HepG2 (cell line): Measurements from ENCODE around the gene ZNF22. TPM values are rescaled to one million over a fixed set of nuclear protein-coding genes. Genes with fewer than 3 reads are reported as not detected.

Experiments
- FOXA3 ChIP-seq: IDR thresholded peaks from 2 replicates; pipeline ENCODE4 v1.6.1; 2016; ENCODE audit warnings: missing genetic modification reagents, missing compliant biosample characterization
- FOXJ3 ChIP-seq: sonication (generic); formaldehyde crosslinking; IDR thresholded peaks from 2 replicates; pipeline ENCODE4 v1.4.0; 2020; ENCODE audit warnings: missing genetic modification reagents, mild to moderate bottlenecking, borderline replicate concordance
- GTF3A ChIP-seq: sonication (generic); formaldehyde crosslinking; conservative IDR thresholded peaks from 2 replicates; pipeline ENCODE4 v1.4.0; 2020; ENCODE audit warnings: mild to moderate bottlenecking, missing genetic modification reagents
- ISX ChIP-seq: sonication (generic); formaldehyde crosslinking; conservative IDR thresholded peaks from 2 replicates; pipeline ENCODE4 v1.5.0; 2020; ENCODE audit warnings: missing genetic modification reagents
- MIXL1 ChIP-seq: IDR thresholded peaks from 2 replicates; pipeline ENCODE4 v1.6.1; 2016
- MLX ChIP-seq: IDR thresholded peaks from 2 replicates; pipeline ENCODE4 v1.6.1; 2016
- NFE2L1 ChIP-seq: sonication (generic); formaldehyde crosslinking; IDR thresholded peaks from 2 replicates; pipeline ENCODE4 v1.4.0; 2020; ENCODE audit warnings: missing genetic modification reagents, mild to moderate bottlenecking, borderline replicate concordance
- RFX1 ChIP-seq: fragments of 450-650 bp; IDR thresholded peaks from 2 replicates; pipeline ENCODE4 v1.6.1; 2017
- ZFP41 ChIP-seq: sonication (generic); formaldehyde crosslinking; IDR thresholded peaks from 2 replicates; pipeline ENCODE4 v1.4.0; 2020; ENCODE audit warnings: mild to moderate bottlenecking, missing genetic modification reagents, borderline replicate concordance
- ZFY ChIP-seq: sonication (generic); formaldehyde crosslinking; IDR thresholded peaks from 2 replicates; pipeline ENCODE4 v1.4.0; 2020; ENCODE audit warnings: missing genetic modification reagents
- ZNF10 ChIP-seq: sonication (generic); formaldehyde crosslinking; IDR thresholded peaks from 2 replicates; pipeline ENCODE4 v1.4.0; 2020; ENCODE audit warnings: mild to moderate bottlenecking, low read depth, missing genetic modification reagents, borderline replicate concordance
- ZNF205 ChIP-seq: IDR thresholded peaks from 2 replicates; pipeline ENCODE4 v1.6.1; 2018; ENCODE audit warnings: missing biosample characterization, missing genetic modification reagents
- ZNF501 ChIP-seq: sonication (generic); formaldehyde crosslinking; IDR thresholded peaks from 2 replicates; pipeline ENCODE4 v1.5.1; 2020; ENCODE audit warnings: mild to moderate bottlenecking, moderate library complexity, missing genetic modification reagents
- ZNF547 ChIP-seq: sonication (generic); formaldehyde crosslinking; IDR thresholded peaks from 2 replicates; pipeline ENCODE4 v1.5.1; 2020; ENCODE audit warnings: mild to moderate bottlenecking, missing genetic modification reagents
- polyA plus RNA-seq, 8 experiments: library from polyadenylated mRNA; depleted of rRNA in 3 of 8; stranded (reverse) in 7 of 8; unstranded in 1 of 8; fragments of >200 nt; fragmentation: Illumina TruSeq in 4 of 8; extraction: Trizol in 4 of 8; gene quantifications; 2 replicates each; pipeline versions ENCODE4 v1.2.1 to v1.2.3, GENCODE V29; 2011 to 2016; ENCODE audit warnings: low read depth in 4 of 8, missing spikeins in 1 of 8, mixed read lengths in 1 of 8; ENCODE audit not compliant: insufficient read depth in 1 of 8
- total RNA-seq, 5 experiments: library from RNA; depleted of rRNA; stranded (reverse); fragments of >200 nt; fragmentation: Illumina TruSeq; extraction: Trizol; gene quantifications; 2 replicates each; pipeline ENCODE4 v1.2.3, GENCODE V29; 2016; ENCODE audit warnings: low read depth in 1 of 5
- TF ChIP-seq, protein P1 (sequence below): sonication (generic); formaldehyde crosslinking; IDR thresholded peaks from 2 replicates; pipeline ENCODE4 v1.5.0; 2020; ENCODE audit warnings: mild to moderate bottlenecking, missing genetic modification reagents, borderline replicate concordance
- TF ChIP-seq, protein P2 (sequence below): sonication (generic); formaldehyde crosslinking; IDR thresholded peaks from 2 replicates; pipeline ENCODE4 v1.8.1; 2023; ENCODE audit warnings: mild to moderate bottlenecking, moderate library complexity, missing genetic modification reagents
- TF ChIP-seq, protein P3 (sequence below): sonication (generic); formaldehyde crosslinking; IDR thresholded peaks from 2 replicates; pipeline ENCODE4 v1.5.0; 2020; ENCODE audit warnings: mild to moderate bottlenecking, missing genetic modification reagents

Gene ZNF22
- total and polyA plus RNA-seq, 2 of the 13 experiments (the other 11 are each of a cell fraction or from before 2014, with no cell fraction given): 0.40 to 1.3 TPM

- TF ChIP-seq, protein P1, sequence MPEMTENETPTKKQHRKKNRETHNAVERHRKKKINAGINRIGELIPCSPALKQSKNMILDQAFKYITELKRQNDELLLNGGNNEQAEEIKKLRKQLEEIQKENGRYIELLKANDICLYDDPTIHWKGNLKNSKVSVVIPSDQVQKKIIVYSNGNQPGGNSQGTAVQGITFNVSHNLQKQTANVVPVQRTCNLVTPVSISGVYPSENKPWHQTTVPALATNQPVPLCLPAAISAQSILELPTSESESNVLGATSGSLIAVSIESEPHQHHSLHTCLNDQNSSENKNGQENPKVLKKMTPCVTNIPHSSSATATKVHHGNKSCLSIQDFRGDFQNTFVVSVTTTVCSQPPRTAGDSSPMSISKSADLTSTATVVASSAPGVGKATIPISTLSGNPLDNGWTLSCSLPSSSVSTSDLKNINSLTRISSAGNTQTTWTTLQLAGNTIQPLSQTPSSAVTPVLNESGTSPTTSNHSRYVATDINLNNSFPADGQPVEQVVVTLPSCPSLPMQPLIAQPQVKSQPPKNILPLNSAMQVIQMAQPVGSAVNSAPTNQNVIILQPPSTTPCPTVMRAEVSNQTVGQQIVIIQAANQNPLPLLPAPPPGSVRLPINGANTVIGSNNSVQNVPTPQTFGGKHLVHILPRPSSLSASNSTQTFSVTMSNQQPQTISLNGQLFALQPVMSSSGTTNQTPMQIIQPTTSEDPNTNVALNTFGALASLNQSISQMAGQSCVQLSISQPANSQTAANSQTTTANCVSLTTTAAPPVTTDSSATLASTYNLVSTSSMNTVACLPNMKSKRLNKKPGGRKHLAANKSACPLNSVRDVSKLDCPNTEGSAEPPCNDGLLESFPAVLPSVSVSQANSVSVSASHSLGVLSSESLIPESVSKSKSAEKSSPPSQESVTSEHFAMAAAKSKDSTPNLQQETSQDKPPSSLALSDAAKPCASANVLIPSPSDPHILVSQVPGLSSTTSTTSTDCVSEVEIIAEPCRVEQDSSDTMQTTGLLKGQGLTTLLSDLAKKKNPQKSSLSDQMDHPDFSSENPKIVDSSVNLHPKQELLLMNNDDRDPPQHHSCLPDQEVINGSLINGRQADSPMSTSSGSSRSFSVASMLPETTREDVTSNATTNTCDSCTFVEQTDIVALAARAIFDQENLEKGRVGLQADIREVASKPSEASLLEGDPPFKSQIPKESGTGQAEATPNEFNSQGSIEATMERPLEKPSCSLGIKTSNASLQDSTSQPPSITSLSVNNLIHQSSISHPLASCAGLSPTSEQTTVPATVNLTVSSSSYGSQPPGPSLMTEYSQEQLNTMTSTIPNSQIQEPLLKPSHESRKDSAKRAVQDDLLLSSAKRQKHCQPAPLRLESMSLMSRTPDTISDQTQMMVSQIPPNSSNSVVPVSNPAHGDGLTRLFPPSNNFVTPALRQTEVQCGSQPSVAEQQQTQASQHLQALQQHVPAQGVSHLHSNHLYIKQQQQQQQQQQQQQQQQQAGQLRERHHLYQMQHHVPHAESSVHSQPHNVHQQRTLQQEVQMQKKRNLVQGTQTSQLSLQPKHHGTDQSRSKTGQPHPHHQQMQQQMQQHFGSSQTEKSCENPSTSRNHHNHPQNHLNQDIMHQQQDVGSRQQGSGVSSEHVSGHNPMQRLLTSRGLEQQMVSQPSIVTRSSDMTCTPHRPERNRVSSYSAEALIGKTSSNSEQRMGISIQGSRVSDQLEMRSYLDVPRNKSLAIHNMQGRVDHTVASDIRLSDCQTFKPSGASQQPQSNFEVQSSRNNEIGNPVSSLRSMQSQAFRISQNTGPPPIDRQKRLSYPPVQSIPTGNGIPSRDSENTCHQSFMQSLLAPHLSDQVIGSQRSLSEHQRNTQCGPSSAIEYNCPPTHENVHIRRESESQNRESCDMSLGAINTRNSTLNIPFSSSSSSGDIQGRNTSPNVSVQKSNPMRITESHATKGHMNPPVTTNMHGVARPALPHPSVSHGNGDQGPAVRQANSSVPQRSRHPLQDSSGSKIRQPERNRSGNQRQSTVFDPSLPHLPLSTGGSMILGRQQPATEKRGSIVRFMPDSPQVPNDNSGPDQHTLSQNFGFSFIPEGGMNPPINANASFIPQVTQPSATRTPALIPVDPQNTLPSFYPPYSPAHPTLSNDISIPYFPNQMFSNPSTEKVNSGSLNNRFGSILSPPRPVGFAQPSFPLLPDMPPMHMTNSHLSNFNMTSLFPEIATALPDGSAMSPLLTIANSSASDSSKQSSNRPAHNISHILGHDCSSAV (CRISPR knock-in tag): no peak
- TF ChIP-seq MLX (CRISPR knock-in tag): no peak
- no peak; the same call in 1 of the 2 replicates for TF ChIP-seq ZFY (CRISPR knock-in tag)
- TF ChIP-seq, protein P2, sequence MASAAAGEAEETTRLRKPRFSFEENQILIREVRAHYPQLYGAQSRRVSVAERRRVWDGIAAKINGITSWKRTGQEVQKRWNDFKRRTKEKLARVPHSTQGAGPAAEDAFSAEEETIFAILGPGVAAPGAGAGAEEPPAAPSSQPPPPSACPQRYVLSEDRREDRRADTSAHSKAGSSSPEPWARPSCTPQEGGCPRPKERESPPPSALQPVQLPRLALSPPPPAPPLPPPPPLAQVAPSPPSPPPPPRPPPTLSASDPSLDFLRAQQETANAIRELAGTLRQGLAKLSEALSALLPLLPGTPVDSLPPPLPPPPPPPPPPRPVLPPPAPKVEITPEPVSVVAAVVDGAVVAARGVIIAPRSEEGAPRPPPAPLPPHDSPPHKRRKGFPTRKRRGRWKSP (CRISPR knock-in tag): peak; percentile 15; the same call in 1 of the 2 replicates
- no peak for TF ChIP-seq ZNF547 (CRISPR knock-in tag)
- TF ChIP-seq ZNF205 (CRISPR knock-in tag): no peak
- no peak for TF ChIP-seq RFX1
- no peak for TF ChIP-seq ISX (CRISPR knock-in tag)
- TF ChIP-seq ZNF501: peak; percentile 46; the same call in 1 of the 2 replicates
- TF ChIP-seq, protein P3, sequence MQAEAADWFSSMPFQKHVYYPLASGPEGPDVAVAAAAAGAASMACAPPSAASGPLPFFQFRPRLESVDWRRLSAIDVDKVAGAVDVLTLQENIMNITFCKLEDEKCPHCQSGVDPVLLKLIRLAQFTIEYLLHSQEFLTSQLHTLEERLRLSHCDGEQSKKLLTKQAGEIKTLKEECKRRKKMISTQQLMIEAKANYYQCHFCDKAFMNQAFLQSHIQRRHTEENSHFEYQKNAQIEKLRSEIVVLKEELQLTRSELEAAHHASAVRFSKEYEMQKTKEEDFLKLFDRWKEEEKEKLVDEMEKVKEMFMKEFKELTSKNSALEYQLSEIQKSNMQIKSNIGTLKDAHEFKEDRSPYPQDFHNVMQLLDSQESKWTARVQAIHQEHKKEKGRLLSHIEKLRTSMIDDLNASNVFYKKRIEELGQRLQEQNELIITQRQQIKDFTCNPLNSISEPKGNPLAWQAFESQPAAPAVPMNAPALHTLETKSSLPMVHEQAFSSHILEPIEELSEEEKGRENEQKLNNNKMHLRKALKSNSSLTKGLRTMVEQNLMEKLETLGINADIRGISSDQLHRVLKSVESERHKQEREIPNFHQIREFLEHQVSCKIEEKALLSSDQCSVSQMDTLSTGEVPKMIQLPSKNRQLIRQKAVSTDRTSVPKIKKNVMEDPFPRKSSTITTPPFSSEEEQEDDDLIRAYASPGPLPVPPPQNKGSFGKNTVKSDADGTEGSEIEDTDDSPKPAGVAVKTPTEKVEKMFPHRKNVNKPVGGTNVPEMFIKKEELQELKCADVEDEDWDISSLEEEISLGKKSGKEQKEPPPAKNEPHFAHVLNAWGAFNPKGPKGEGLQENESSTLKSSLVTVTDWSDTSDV (CRISPR knock-in tag): no peak
- no peak for TF ChIP-seq MIXL1
- TF ChIP-seq ZNF10: no peak
- no peak for TF ChIP-seq FOXJ3
- no peak for TF ChIP-seq NFE2L1 (CRISPR knock-in tag)
- TF ChIP-seq FOXA3 (CRISPR knock-in tag): peak; percentile 50; the same call in 1 of the 2 replicates
- no peak for TF ChIP-seq GTF3A (CRISPR knock-in tag)
- no peak for TF ChIP-seq ZFP41 (CRISPR knock-in tag)
Observed at GRCh38 chr10:44975431-44976331, 25.0 kb upstream of the ZNF22 start (continued).
